Ectodermal cell (in vitro differentiated cells): ENCODE measurements around the gene JUND.

Experiments used
- H3K27ac ChIP-seq: 2 replicates; pipeline ENCODE4 v1.7.0; 2013; ENCODE audit warnings: mild to moderate bottlenecking, low read depth, low read length; ENCODE audit not compliant: insufficient read depth, poor library complexity, severe bottlenecking
- H3K27me3 ChIP-seq: 2 replicates; pipeline ENCODE4 v1.7.0; 2013; ENCODE audit warnings: mild to moderate bottlenecking, low read length; ENCODE audit not compliant: insufficient read depth, control insufficient read depth, poor library complexity, severe bottlenecking
- H3K36me3 ChIP-seq: one replicate; pipeline ENCODE4 v1.7.0; 2013; ENCODE audit warnings: low read length; ENCODE audit not compliant: control insufficient read depth, insufficient read depth
- H3K4me1 ChIP-seq: one replicate; pipeline ENCODE4 v1.7.0; 2013; ENCODE audit warnings: low read length; ENCODE audit not compliant: control insufficient read depth, insufficient read depth
- H3K4me3 ChIP-seq: 2 replicates; pipeline ENCODE4 v1.7.0; 2013; ENCODE audit warnings: low read depth, low read length, control low read depth; ENCODE audit not compliant: insufficient read depth
- H3K9me3 ChIP-seq: 2 replicates; pipeline ENCODE4 v1.7.0; 2013; ENCODE audit warnings: mild to moderate bottlenecking, low read length, moderate library complexity; ENCODE audit not compliant: control insufficient read depth
- WGBS, 2 experiments: methylation state at CpG; one replicate each; pipeline ENCODE4 v1.1.7; 2013; ENCODE audit warnings: missing lambda C conversion rate in 2 of 2; 5-methylcytosine and 5-hydroxymethylcytosine counted together

JUND gene

GRCh38 chr19:18291019-18291524 is 9.7 kb upstream of the JUND start:
- H3K27me3 ChIP-seq = no peaks in the 10 kb centered on the region
- peak overlapping the region; percentile 67 for H3K4me3 ChIP-seq
- 50 to 54% methylated on average over 21 of the region's 21 CpGs for WGBS, 2 experiments
- H3K27ac ChIP-seq = no peak overlapping the region
- peaks cover 35% of the 10 kb centered on the region for H3K4me1 ChIP-seq
- no peaks in the 10 kb centered on the region for H3K36me3 ChIP-seq
- no peaks in the 10 kb centered on the region for H3K9me3 ChIP-seq

- Histone ChIP-seq H3K9me3 (no peaks in the 10 kb centered on the region), H3K27me3 (no peaks in the 10 kb centered on the region), H3K27ac (no peak overlapping the region), H3K4me3 (no peak overlapping the region), H3K4me1 (peaks cover 35% of the 10 kb centered on the region), H3K36me3 (no peaks in the 10 kb centered on the region)
- 79 to 80% methylated on average over 14 of the region's 14 CpGs for WGBS, 2 experiments
Observed at GRCh38 chr19:18290302-18291018, 9.0 kb upstream of the JUND start.

- Histone ChIP-seq H3K36me3 (no peaks in the 10 kb centered on the region), H3K27ac (no peak overlapping the region), H3K4me3 (no peak overlapping the region), H3K27me3 (no peaks in the 10 kb centered on the region), H3K4me1 (peaks cover 35% of the 10 kb centered on the region), H3K9me3 (no peaks in the 10 kb centered on the region)
- 81 to 82% methylated on average over 12 of the region's 12 CpGs for WGBS, 2 experiments
Observed at GRCh38 chr19:18289471-18290301, 8.3 kb upstream of the JUND start.

GRCh38 chr19:18287836-18288772 is 6.7 kb upstream of the JUND start:
- H3K27me3 ChIP-seq = no peaks in the 10 kb centered on the region
- H3K9me3 ChIP-seq = no peaks in the 10 kb centered on the region
- no peaks in the 10 kb centered on the region for H3K36me3 ChIP-seq
- H3K27ac ChIP-seq = peak overlapping the region; percentile 71
- peaks cover 28% of the 10 kb centered on the region for H3K4me1 ChIP-seq
- WGBS, 2 experiments = 16% methylated on average over 26 of the region's 26 CpGs
- H3K4me3 ChIP-seq = no peak overlapping the region

- Histone ChIP-seq H3K27ac (peak overlapping the region; percentile 71), H3K4me1 (peaks cover 30% of the 10 kb centered on the region), H3K9me3 (no peaks in the 10 kb centered on the region), H3K4me3 (no peak overlapping the region), H3K27me3 (no peaks in the 10 kb centered on the region), H3K36me3 (no peaks in the 10 kb centered on the region)
- WGBS, 2 experiments = 53 to 61% methylated on average over 21 of the region's 21 CpGs
Observed at GRCh38 chr19:18286973-18287635, 5.7 kb upstream of the JUND start.

GRCh38 chr19:18284712-18285360 is 3.4 kb upstream of the JUND start:
- Histone ChIP-seq H3K36me3 (no peaks in the 10 kb centered on the region), H3K9me3 (no peaks in the 10 kb centered on the region), H3K4me1 (peaks cover 22% of the 10 kb centered on the region), H3K4me3 (no peak overlapping the region), H3K27me3 (no peaks in the 10 kb centered on the region), H3K27ac (no peak overlapping the region)
- WGBS, 2 experiments = 88 to 90% methylated on average over 12 of the region's 12 CpGs

- peaks cover 29% of the 10 kb centered on the region for H3K4me1 ChIP-seq
- no peak overlapping the region for H3K27ac ChIP-seq
- no peaks in the 10 kb centered on the region for H3K27me3 ChIP-seq
- H3K36me3 ChIP-seq = no peaks in the 10 kb centered on the region
- H3K9me3 ChIP-seq = no peaks in the 10 kb centered on the region
- H3K4me3 ChIP-seq = no peak overlapping the region
- WGBS, 2 experiments = 94 to 95% methylated on average over 5 of the region's 5 CpGs
Observed at GRCh38 chr19:18283338-18283737, 1.9 kb upstream of the JUND start.

GRCh38 chr19:18282788-18283141 is 1.3 kb upstream of the JUND start:
- Histone ChIP-seq H3K27me3 (no peaks in the 10 kb centered on the region), H3K4me1 (peaks cover 26% of the 10 kb centered on the region), H3K36me3 (no peaks in the 10 kb centered on the region), H3K9me3 (no peaks in the 10 kb centered on the region), H3K4me3 (peak overlapping the region; percentile 62), H3K27ac (peak overlapping the region; percentile 100)
- WGBS, 2 experiments = 80 to 88% methylated on average over 4 of the region's 4 CpGs
